Smooth muscle cell (in vitro differentiated cells): Measurements from ENCODE around the gene SLF2. TPM values are rescaled to one million over a fixed set of nuclear protein-coding genes. Genes with fewer than 3 reads are reported as not detected.

Experiments
- DNase-seq: peaks from one replicate; lab custom pipeline; 2025; ENCODE audit not compliant: unreplicated experiment; lab: John Stamatoyannopoulos, UW
- H2AFZ ChIP-seq: fragments of 200-600 bp; sonication (generic); 2 replicates; pipeline ENCODE4 v1.6.0; 2016; ENCODE audit warnings: antibody characterized with exemption, low read depth, mild to moderate bottlenecking
- H3F3A ChIP-seq: fragments of 200-600 bp; sonication (generic); 2 replicates; pipeline ENCODE4 v1.6.0; 2017; ENCODE audit warnings: antibody characterized with exemption, low read depth
- H3K27ac ChIP-seq: fragments of 200-600 bp; sonication (generic); 2 replicates; pipeline ENCODE4 v1.5.1; 2016; ENCODE audit warnings: low read depth, mild to moderate bottlenecking
- H3K27me3 ChIP-seq: fragments of 200-600 bp; sonication (generic); 2 replicates; pipeline ENCODE4 v1.6.1; 2016; ENCODE audit warnings: low read depth, mild to moderate bottlenecking
- H3K36me3 ChIP-seq: fragments of 200-600 bp; sonication (generic); 2 replicates; pipeline ENCODE4 v1.5.1; 2016; ENCODE audit warnings: low read depth
- H3K4me1 ChIP-seq: fragments of 200-600 bp; sonication (generic); 2 replicates; pipeline ENCODE4 v1.5.1; 2016; ENCODE audit warnings: low read depth
- H3K4me2 ChIP-seq: fragments of 200-600 bp; sonication (generic); 2 replicates; pipeline ENCODE4 v1.6.0; 2016; ENCODE audit warnings: mild to moderate bottlenecking
- H3K4me3 ChIP-seq: fragments of 200-600 bp; sonication (generic); 2 replicates; pipeline ENCODE4 v1.5.1; 2016; ENCODE audit warnings: mild to moderate bottlenecking
- H3K79me2 ChIP-seq: fragments of 200-600 bp; sonication (generic); 2 replicates; pipeline ENCODE4 v1.6.0; 2016; ENCODE audit warnings: low read depth, mild to moderate bottlenecking
- H3K9ac ChIP-seq: fragments of 200-600 bp; sonication (generic); 2 replicates; pipeline ENCODE4 v1.6.0; 2016; ENCODE audit warnings: low read depth
- H3K9me3 ChIP-seq: fragments of 200-600 bp; sonication (generic); replicated peaks from 2 replicates; pipeline ENCODE4 v1.5.1; 2016; ENCODE audit warnings: low read depth
- H4K20me1 ChIP-seq: fragments of 200-600 bp; sonication (generic); 2 replicates; pipeline ENCODE4 v1.6.0; 2016; ENCODE audit warnings: low read depth
- WGBS: methylation state at CpG from one replicate; pipeline ENCODE4 v1.1.7; 2016; ENCODE audit warnings: low lambda C conversion rate; 5-methylcytosine and 5-hydroxymethylcytosine counted together
- polyA plus RNA-seq: library from polyadenylated mRNA; unstranded; fragments of >200 nt; fragmentation: Nextera tagmentation; extraction: Ambion mirVana; gene quantifications from 2 replicates; pipeline ENCODE4 v1.2.1, GENCODE V29; 2016
- total RNA-seq: library from RNA; depleted of rRNA; stranded (reverse); fragments of >200 nt; gene quantifications from 2 replicates; pipeline ENCODE4 v1.2.3, GENCODE V29; 2014
- TF ChIP-seq, protein P1 (sequence below): fragments of 200-600 bp; sonication (generic); IDR thresholded peaks from 2 replicates; pipeline ENCODE4 v1.5.1; 2017; ENCODE audit warnings: borderline replicate concordance, mild to moderate bottlenecking, antibody characterized with exemption; ENCODE audit not compliant: insufficient read depth, poor library complexity, severe bottlenecking

SLF2 gene
- total and polyA plus RNA-seq, 2 experiments from 2014 or later, result 8.1 to 24.9 TPM

DNA sequence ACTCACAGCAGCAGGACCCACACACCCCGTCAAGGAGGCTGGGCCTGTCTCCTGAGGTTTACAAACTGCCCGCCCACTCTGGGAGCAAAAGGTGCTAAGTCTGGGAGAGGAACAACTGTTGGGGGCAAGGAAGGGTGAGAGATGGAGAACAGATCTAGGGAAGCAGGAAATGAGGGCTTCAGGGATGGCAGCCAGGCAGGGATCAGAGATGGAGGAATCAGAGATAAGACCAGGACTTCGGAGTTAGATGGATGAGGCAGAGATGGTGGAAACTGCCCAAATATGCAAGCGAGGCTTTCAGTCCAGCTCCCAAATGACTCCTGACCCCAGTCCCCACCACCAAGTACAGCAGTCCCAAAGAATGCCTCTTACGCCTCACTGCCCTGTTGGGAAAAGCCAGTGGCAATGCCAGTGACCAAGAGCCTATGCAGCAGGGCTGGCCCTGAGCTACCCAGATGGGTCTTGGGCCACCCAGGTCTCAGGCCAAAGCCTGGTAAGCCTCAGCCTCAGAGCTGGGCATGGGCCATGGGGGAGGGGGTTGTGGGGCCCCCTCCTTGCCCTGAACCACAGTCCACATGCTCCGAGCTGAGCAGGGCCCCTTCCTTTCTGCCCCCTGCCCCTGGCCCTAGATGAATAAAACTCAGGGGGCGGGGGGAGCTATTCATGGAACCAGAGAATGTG is 39.5 kb upstream of the SLF2 start:
- WGBS, result 41% methylated on average over 7 of the region's 7 CpGs
- H3F3A ChIP-seq, result no peaks in the 10 kb centered on the region
- DNase-seq, result no peak
- no peak overlapping the region for H2AFZ ChIP-seq
- no peaks in the 10 kb centered on the region for H3K36me3 ChIP-seq
- peaks cover 29% of the 10 kb centered on the region for H3K4me1 ChIP-seq
- no peak overlapping the region for H3K9ac ChIP-seq
- H3K27ac ChIP-seq, result no peak overlapping the region
- no peaks in the 10 kb centered on the region for H3K9me3 ChIP-seq
- H3K27me3 ChIP-seq, result no peaks in the 10 kb centered on the region
- no peaks in the 10 kb centered on the region for H4K20me1 ChIP-seq
- no peak overlapping the region for H3K4me3 ChIP-seq
- no peak overlapping the region for H3K4me2 ChIP-seq
- TF ChIP-seq, protein P1, sequence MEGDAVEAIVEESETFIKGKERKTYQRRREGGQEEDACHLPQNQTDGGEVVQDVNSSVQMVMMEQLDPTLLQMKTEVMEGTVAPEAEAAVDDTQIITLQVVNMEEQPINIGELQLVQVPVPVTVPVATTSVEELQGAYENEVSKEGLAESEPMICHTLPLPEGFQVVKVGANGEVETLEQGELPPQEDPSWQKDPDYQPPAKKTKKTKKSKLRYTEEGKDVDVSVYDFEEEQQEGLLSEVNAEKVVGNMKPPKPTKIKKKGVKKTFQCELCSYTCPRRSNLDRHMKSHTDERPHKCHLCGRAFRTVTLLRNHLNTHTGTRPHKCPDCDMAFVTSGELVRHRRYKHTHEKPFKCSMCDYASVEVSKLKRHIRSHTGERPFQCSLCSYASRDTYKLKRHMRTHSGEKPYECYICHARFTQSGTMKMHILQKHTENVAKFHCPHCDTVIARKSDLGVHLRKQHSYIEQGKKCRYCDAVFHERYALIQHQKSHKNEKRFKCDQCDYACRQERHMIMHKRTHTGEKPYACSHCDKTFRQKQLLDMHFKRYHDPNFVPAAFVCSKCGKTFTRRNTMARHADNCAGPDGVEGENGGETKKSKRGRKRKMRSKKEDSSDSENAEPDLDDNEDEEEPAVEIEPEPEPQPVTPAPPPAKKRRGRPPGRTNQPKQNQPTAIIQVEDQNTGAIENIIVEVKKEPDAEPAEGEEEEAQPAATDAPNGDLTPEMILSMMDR, result no peak
- no peaks in the 10 kb centered on the region for H3K79me2 ChIP-seq

DNA sequence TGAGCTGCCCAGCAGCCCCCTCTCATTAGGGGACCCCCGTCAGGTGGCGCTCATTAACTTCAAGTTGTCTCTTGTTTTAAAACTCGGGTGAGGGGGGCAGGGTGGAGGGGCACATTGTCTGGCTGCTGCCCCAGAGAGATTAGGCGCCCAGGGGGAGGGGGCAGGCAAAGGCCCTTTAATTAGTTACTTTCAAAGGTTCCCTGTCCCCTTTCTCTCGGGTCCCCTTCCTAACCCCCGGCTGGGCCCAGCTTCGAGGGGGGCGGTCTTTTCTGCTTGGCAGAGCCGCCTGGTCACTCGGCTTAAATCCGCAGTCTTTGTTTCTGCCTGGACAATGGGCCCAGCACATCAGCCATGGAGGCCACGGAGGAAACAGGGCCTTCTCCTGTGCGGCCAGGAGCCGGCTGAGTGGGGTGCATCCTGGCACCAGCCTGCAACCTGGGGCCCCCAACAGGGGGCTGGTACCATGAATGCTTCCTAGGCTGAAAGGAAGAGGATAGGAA is 38.9 kb upstream of the SLF2 start:
- H3K27ac ChIP-seq, result no peak overlapping the region
- H3K36me3 ChIP-seq, result no peaks in the 10 kb centered on the region
- TF ChIP-seq, protein P1, result no peak
- no peak overlapping the region for H2AFZ ChIP-seq
- DNase-seq, result no peak
- H3K4me1 ChIP-seq, result peaks cover 27% of the 10 kb centered on the region
- H3K4me2 ChIP-seq, result no peak overlapping the region
- 84% methylated on average over 14 of the region's 14 CpGs for WGBS
- no peaks in the 10 kb centered on the region for H3F3A ChIP-seq
- no peaks in the 10 kb centered on the region for H4K20me1 ChIP-seq
- H3K79me2 ChIP-seq, result no peaks in the 10 kb centered on the region
- H3K9me3 ChIP-seq, result no peaks in the 10 kb centered on the region
- H3K27me3 ChIP-seq, result no peaks in the 10 kb centered on the region
- H3K4me3 ChIP-seq, result no peak overlapping the region
- no peak overlapping the region for H3K9ac ChIP-seq

DNA sequence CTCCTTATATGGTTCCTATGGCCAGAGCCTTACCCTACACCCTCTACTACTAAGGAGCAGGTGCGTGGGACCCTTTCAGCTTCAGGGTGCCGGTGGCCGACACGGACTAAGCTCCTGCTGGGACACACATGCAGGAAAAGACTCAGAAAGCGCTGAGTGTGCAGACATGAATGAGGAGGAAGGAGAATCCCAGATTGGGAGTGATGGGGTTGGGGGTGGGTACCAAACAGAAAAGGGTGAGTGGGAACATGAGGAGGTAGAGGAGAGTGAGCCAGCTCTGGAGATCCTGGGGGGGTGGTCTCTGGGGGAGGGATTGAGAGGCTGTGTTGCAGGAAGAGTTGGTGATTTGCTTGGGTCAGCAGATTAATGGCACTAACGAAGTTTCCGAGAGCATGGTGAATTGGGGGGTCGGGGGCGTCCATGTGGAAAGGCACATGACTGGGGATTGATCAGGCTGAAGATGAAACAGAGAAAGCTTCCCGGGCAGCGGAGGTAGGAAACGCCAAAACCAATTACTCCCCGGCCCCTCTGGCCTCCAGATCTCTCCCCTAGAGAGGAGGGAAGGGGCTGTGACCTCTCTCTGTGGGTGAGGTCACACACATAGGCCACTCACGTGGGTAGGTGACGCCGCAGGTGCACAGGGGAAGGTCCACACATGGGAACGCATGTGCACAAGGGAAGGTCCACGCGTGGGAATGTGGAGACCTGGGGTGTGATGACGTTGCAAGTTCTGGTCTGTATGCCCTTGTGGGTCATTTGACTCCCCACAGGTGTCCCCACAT is 37.9 kb upstream of the SLF2 start:
- no peaks in the 10 kb centered on the region for H3K9me3 ChIP-seq
- H3K27me3 ChIP-seq, result no peaks in the 10 kb centered on the region
- TF ChIP-seq, protein P1, result no peak
- no peak overlapping the region for H3K9ac ChIP-seq
- H4K20me1 ChIP-seq, result no peaks in the 10 kb centered on the region
- peaks cover 27% of the 10 kb centered on the region for H3K4me1 ChIP-seq
- H3K4me2 ChIP-seq, result no peak overlapping the region
- no peak for DNase-seq
- H3K36me3 ChIP-seq, result no peaks in the 10 kb centered on the region
- no peak overlapping the region for H3K4me3 ChIP-seq
- no peaks in the 10 kb centered on the region for H3F3A ChIP-seq
- H3K27ac ChIP-seq, result no peak overlapping the region
- no peaks in the 10 kb centered on the region for H3K79me2 ChIP-seq
- no peak overlapping the region for H2AFZ ChIP-seq
- WGBS, result 87% methylated on average over 18 of the region's 20 CpGs
